HFF-Myc (cell line): ENCODE results near the gene DMGDH.

Experiments used
- DNase-seq: peaks from one replicate; pipeline ENCODE4 v3.0.0-alpha.2; 2011; ENCODE audit warnings: low read depth; ENCODE audit errors: extremely low read depth
- H3K4me3 ChIP-seq: replicated peaks from 2 replicates; pipeline ENCODE4 v1.5.1; 2011; ENCODE audit warnings: low read depth, mild to moderate bottlenecking, control low read depth, low read length
- TF ChIP-seq, protein P1 (sequence below): IDR thresholded peaks from 2 replicates; pipeline ENCODE4 v1.5.1; 2012; ENCODE audit warnings: mild to moderate bottlenecking, low read depth, low read length, control low read depth; ENCODE audit errors: missing control alignments

DMGDH gene

DNA sequence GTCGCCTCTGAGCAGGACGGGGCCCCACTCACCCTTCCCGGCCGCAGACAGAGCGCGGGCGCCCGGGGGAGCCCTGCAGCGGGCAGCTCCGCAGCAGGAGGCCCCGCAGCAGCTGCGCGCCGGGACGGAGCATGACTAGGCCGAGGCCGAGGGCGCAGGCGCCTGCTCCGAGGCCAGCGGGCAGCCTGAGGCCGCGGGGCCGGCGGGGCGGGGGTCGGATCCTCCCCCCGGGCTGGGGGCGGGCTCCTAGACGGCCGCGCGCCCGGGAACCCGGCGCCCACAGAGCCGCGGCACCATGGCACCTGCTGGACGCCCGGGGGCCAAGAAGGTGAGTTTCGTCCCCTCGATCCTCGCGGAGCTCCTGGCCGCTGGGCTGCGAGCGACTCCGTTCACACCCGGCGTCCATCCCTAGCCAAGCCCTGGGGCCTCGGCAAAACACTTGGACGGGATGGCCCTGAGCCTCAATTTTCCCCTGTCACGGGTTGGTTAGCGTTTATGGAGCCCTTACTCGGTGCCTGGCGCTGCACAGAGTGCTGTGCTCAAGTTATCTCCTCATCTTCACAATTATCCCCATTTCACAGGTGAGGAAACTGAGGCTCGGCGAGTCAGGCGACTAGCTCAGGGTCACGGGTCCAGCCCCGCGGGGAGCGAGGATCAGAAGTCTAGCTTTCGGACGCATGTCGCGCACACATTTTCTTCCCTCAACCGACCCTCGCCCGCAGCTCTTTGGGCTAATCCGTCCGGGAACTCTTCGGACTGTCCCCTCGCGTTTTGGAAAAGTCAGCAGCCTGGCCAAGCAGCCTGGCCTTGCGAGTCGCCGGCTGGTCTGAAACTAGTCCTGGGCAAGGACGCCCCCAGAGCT is at the start of gene DMGDH, which contains the start of gene BHMT2:
Gene DMGDH (minus strand): TSS at position 187 of the 862 bp plus-strand sequence. CDS start 54 bp downstream, at position 133.
Gene BHMT2 (plus strand): TSS at position 280 of the 862 bp plus-strand sequence. CDS start 16 bp downstream, at position 296.
- H3K4me3 ChIP-seq, result peak within 1 kb of the TSS; percentile 21
- TF ChIP-seq, protein P1, sequence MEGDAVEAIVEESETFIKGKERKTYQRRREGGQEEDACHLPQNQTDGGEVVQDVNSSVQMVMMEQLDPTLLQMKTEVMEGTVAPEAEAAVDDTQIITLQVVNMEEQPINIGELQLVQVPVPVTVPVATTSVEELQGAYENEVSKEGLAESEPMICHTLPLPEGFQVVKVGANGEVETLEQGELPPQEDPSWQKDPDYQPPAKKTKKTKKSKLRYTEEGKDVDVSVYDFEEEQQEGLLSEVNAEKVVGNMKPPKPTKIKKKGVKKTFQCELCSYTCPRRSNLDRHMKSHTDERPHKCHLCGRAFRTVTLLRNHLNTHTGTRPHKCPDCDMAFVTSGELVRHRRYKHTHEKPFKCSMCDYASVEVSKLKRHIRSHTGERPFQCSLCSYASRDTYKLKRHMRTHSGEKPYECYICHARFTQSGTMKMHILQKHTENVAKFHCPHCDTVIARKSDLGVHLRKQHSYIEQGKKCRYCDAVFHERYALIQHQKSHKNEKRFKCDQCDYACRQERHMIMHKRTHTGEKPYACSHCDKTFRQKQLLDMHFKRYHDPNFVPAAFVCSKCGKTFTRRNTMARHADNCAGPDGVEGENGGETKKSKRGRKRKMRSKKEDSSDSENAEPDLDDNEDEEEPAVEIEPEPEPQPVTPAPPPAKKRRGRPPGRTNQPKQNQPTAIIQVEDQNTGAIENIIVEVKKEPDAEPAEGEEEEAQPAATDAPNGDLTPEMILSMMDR, result no peak
- no peak for DNase-seq

DNA sequence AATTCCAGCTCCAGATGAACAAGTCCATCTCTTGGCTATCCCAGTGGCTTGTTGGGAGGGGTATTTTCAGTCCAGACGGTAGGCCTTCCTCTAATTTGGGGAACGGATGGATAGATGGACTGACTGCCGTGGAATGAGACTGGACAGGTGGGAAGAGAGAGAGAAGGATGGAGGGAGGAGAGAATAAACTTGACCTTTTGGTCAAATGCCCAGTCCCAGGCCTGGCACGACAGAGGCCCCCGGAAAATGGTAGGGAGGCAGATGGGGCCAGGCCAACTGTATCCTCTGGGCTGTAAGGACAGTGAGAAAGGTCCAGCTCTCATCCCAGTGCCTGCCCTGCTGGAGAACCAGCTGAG is 43.2 kb upstream of the DMGDH start:
- H3K4me3 ChIP-seq, result no peak overlapping the region
- TF ChIP-seq, protein P1, result no peak
- no peak for DNase-seq

DNA sequence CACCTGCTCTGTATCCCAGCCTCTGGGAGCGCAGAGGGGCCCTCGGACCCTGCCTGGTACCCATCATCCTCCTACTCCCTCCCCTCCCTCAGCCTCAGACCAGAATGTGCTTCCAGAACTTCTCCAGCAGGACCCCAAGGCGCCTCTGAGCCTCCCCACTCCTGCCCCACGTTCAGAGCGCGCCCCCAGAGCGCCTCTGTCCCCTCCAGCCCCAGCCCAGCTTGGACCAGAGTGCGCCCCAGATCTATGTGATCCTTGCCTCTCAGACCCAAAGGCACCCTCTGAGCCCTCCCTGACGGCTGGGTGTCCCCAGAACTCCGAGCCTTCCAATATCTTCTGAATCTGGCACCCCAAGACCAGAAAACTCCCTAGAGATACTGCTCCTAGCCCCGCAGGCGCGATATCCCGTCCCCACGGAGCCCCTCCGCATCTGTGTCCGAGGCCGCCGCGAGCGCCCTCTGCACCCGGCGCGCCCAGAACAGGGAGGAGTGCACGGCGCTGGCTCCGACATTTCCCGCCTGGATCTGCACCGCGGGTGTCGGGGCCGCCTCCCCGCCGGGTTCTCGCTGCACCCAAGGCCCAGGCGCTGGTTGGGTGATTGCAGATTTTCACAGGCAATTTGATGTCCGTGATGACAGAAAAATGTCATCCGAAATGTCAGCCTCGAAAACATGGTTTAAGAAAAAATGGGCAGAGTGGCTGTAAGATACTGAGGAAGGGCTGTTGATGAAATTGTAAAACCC is 42.7 kb upstream of the DMGDH start:
- H3K4me3 ChIP-seq, result no peak overlapping the region

DNA sequence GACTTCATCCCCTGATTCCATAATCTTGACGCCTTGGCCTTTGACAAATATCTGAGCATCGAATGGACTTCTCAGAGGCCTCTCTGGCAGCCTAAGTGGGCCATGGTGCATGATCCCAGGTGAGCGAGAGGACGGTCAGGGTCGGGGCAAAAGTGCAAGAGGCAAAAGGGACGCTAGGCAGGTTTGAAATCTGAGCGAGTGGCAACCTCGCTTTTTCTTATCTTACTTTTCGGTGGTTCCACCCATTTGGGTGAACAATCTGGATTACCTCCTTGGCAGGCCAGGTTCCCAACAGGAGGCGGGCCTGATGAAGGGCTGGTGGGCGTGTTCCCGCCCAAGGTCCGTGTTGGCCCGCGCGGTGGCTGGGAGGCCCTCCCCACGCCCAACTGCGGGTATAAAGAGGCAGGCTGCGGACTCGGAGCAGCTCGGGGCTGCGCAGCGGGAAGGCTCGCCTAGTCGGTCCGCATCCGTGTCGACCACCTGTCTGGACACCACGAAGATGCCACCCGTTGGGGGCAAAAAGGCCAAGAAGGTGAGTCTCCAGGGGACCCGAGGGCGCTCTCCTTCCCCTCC is 42.0 kb upstream of the DMGDH start, which contains the start of gene BHMT:
Gene BHMT (plus strand): TSS at position 423 of the 573 bp plus-strand sequence. CDS start 77 bp downstream, at position 500.
- DNase-seq, result no peak
- no peak within 1 kb of the TSS for H3K4me3 ChIP-seq
- TF ChIP-seq, protein P1, result no peak

More for the DNA sequence above, 42.7 kb upstream of the DMGDH start:
- TF ChIP-seq, protein P1, result no peak
- DNase-seq, result no peak

DNA sequence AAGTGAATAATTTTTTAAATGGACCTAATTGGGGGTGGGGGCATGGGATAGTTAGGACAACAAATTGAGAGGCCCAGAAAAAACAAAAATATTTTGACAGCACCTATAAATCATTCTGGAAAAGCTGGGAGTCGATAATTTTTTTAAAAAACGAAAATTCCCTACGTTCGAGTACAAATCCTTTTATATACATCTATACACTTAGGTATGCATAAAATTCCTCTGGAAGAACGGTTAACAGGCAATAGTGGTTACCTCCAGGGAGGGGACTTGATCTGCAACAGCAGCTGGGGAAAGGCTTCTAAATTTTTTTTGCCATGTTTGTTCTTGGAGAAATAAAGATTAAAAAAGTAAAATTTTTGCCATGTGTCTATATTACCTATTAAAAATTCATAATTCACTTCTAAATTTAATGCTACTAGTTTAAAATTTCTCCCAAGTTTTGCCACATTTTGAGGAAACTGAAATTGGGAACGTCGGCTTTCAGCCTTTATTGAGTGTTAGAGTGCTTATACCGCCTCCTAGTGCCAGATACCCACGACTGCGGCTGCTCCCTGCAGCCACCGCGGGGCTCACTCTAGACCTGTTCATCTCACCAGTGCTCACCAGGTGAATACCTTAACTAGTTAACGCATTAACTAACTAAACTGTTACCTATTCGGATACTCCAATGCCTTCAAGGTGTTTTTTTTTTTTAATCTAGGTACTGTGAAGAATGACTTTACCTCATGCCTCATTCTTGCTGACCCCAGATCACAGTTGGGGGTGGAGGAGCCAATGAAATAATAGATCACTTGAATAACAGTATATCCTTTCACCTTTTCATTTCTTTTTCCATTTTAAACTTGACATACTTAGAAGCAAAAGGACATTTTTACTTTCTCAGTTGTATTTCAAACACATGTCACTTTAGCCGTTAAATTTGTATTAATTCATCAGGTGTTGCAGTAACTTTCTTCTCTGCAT is 40.3 kb upstream of the DMGDH start:
- TF ChIP-seq, protein P1, result peak; percentile 56
- DNase-seq, result no peak
- H3K4me3 ChIP-seq, result no peak overlapping the region
